ENCODE data around the gene CD34. TPM values are rescaled to one million over a fixed set of nuclear protein-coding genes. Genes with fewer than 3 reads are reported as not detected.
"Not testable (repeated sequence)": the region's sequence is repeated elsewhere in the genome, so short reads cannot be mapped to it uniquely, and the experiment has no call there.

The CD34 gene
- total RNA-seq, 1 donor: 0.27 TPM

DNA sequence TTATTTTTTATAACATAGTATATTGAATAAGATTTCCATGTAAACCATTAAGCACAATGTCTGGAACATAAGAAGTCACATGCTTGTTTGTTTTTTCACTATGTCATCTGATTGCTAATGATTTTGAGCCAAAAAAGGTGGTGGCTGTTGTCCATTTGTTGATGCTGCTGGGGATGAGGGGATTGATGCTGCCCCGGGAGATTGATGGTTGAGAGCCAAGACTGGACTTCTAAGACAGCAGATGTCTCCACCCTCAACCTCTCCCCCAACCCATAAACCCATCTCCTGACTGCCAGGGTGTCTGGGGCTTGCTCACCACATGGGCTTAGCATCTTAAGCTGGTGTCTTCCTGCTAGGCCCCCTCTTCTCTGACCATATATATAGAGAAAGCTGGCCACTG, 35.8 kb upstream of the CD34 start:
- TF ChIP-seq, protein P1, sequence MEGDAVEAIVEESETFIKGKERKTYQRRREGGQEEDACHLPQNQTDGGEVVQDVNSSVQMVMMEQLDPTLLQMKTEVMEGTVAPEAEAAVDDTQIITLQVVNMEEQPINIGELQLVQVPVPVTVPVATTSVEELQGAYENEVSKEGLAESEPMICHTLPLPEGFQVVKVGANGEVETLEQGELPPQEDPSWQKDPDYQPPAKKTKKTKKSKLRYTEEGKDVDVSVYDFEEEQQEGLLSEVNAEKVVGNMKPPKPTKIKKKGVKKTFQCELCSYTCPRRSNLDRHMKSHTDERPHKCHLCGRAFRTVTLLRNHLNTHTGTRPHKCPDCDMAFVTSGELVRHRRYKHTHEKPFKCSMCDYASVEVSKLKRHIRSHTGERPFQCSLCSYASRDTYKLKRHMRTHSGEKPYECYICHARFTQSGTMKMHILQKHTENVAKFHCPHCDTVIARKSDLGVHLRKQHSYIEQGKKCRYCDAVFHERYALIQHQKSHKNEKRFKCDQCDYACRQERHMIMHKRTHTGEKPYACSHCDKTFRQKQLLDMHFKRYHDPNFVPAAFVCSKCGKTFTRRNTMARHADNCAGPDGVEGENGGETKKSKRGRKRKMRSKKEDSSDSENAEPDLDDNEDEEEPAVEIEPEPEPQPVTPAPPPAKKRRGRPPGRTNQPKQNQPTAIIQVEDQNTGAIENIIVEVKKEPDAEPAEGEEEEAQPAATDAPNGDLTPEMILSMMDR (IDR thresholded peaks at IDR 0.05; ENCODE audit: insufficient read depth, low read length): no peak
- no peak for DNase-seq (ENCODE audit: low read depth)
- H3K4me3 ChIP-seq (ENCODE audit: low read depth, low read length): no peak overlapping the region

DNA sequence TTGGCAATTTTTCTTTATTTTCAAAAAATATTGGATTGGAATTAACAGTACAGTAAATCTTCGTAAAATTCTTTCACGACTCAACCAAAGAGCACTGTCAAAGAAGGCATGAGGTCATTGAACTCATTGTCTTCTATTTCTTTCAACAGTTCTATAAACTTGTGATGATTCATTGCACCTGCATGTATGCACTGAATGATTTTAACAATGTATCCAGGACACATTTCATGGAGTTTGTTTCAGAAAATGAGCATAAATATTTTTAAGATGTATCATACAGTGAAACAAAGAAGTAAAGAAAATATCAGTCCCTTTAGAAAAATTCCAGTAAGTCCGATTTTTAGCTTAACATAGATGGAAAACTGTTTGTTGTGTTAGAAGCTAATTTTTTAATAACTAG, 33.6 kb upstream of the CD34 start:
- H3K4me3 ChIP-seq (ENCODE audit: low read depth, low read length): no peak overlapping the region
- peak; percentile 62 for DNase-seq (ENCODE audit: low read depth)
- TF ChIP-seq, protein P1 (IDR thresholded peaks at IDR 0.05; ENCODE audit: insufficient read depth, low read length): no peak

DNA sequence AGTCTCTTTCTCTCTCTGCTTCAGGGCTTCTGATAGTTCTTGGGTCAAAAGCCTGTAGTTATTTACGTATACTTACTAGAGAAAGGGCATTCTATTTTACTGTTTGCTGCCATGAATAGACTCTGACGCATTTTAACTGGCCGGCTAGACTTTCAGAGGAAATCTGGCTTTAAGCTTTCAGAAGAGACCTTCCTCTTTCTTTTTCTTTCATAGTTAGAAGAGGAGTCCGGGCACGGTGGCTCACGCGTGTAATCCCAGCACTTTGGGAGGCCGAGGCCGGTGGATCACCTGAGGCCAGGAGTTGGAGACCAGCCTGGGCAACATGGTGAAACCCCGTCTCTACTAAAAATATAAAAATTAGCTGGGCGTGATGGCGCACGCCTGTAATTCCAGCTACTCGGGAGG, 31.4 kb upstream of the CD34 start:
- not testable (repeated sequence) for H3K4me3 ChIP-seq (ENCODE audit: low read depth, low read length)
- DNase-seq (ENCODE audit: low read depth): peak; percentile 66

DNA sequence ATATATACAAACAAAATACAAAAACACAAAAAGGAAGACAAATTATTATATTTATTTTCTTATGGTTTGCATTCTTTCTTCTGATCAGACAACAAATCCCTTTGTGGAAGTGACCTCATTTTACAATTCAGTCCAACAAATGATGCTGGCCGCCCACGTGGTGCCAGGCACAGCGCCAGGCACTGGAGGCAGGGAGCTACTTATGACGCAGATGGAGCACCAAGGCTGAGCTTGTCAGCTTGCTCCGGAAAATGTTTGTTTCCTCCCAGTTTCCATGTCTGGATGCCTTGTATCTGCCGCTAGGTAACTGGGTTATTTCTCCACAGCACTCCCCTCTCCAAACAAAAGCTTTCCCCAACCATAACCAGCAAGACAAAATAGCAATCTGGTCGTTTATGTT, 30.7 kb upstream of the CD34 start:
- H3K4me3 ChIP-seq (ENCODE audit: low read depth, low read length): no peak overlapping the region
- TF ChIP-seq, protein P1 (IDR thresholded peaks at IDR 0.05; ENCODE audit: insufficient read depth, low read length): peak; percentile 13
- peak; percentile 96 for DNase-seq (ENCODE audit: low read depth)

DNA sequence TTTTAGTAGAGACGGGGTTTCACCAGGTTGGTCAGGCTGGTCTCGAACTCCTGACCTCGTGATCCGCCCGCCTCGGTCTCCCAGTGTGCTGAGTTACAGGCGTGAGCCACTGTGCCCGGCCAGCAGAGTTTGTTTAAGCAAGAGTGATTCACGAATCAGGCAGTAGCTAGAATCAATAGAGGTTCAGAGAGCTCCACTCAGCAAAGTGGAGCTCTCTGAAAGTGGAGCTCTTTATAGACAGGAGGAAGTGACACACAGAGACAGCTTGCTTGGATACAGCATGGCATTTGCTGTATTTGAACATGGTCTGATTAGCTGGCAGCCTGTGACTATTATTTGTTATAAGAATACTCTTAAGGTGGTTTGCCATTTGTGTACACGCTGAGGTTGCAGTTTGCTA, 27.1 kb upstream of the CD34 start:
- TF ChIP-seq, protein P1 (IDR thresholded peaks at IDR 0.05; ENCODE audit: insufficient read depth, low read length): no peak
- no peak overlapping the region for H3K4me3 ChIP-seq (ENCODE audit: low read depth, low read length)
- DNase-seq (ENCODE audit: low read depth): peak; percentile 54

DNA sequence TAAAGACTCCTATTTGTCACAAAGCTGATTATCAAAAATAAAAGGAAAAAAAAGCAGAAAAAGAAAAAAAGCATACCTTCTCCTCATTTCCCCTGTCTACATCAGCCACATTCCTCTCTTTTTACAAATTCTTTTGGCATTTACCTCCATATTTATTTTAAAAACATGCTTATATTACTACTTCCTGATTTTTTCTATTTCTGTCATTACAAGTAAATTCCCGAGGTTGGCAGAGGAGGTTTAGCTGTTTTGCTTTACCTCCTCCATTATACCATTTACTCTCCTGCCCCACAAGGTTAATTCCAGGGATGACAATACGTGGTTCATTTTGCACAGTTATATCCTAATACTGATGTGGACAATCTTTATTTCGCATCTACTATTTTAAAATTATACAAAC, 26.3 kb upstream of the CD34 start:
- H3K4me3 ChIP-seq (ENCODE audit: low read depth, low read length): no peak overlapping the region
- TF ChIP-seq, protein P1 (IDR thresholded peaks at IDR 0.05; ENCODE audit: insufficient read depth, low read length): no peak
- peak; percentile 52 for DNase-seq (ENCODE audit: low read depth)

DNA sequence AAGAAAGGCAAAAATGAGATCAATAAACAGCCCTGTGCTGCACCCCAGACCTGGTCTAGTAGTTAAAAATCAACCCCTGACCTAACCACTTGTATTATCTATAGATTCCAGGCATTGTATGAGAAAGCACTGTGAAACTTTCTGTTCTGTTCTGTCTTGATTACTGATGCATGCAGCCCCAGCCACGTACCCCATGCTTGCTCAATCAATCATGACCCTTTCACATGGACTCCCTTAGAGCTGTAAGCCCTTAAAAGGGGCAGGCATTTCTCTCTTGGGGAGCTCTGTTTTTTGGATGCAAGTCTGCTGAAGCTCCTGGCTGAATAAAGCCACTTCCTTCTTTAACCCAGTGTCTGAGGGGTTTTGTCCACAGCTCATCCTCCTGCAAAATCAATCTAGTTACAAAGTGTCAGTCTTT, 24.2 kb upstream of the CD34 start:
- TF ChIP-seq, protein P1 (IDR thresholded peaks at IDR 0.05; ENCODE audit: insufficient read depth, low read length): no peak
- H3K4me3 ChIP-seq (ENCODE audit: low read depth, low read length): no peak overlapping the region
- DNase-seq (ENCODE audit: low read depth): no peak
